ENCODE results near the gene SERGEF. TPM values are rescaled to one million over a fixed set of nuclear protein-coding genes. Genes with fewer than 3 reads are reported as not detected.

The SERGEF gene
- total and polyA plus RNA-seq, 2 of the 13 experiments (the other 11 are each of a cell fraction or from before 2014, with no cell fraction given), result 54.5 to 114 TPM

DNA sequence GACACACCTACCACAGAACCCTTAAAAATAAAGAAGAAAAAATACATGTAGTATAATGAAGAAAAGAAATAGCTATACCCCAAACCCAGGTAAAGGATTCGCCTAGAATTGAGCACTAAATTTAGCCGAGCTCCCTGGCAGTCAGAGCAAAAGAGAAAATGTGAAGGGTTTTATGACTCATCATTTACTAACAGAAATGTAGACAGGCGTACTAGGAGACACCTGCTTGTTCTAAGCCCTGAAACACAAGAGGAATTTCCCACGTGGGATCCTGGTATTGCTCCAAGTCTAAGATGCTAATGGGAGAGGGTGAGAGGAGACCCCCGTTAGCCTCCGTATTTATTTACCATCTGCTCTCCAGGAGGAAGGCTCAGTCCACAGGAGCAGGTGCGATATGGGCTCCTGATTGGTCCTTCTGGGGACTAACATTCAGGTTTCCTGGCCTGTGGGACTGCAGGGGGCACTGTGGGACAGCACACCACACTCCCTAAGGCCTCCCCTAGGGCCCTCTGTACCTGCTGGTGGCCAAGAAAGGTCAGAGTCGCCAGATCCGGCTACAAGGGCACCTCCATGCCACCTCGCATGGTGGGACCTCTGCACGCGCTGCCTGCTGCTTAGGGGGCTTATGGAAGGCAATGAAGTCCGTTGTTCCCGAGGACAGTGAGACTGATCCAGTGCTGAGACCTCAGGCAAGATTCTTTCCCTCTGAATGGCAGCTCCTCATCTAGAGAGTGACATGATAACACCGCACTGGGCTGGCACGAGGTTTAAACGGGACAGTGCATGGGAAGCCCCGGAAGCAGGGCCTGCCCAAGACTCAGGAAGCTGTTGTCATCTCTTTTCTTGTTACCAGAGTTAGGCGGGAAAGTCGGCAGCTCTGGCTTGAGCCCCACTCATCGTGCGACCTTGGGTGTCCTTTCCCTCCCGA, 252.5 kb downstream of the SERGEF start (continued):
- no peak for TF ChIP-seq ZNF251 (CRISPR knock-in tag; IDR thresholded peaks at IDR 0.05)
- TF ChIP-seq ETS1 (CRISPR knock-in tag; IDR thresholded peaks at IDR 0.05), result no peak
- TF ChIP-seq, protein P1, sequence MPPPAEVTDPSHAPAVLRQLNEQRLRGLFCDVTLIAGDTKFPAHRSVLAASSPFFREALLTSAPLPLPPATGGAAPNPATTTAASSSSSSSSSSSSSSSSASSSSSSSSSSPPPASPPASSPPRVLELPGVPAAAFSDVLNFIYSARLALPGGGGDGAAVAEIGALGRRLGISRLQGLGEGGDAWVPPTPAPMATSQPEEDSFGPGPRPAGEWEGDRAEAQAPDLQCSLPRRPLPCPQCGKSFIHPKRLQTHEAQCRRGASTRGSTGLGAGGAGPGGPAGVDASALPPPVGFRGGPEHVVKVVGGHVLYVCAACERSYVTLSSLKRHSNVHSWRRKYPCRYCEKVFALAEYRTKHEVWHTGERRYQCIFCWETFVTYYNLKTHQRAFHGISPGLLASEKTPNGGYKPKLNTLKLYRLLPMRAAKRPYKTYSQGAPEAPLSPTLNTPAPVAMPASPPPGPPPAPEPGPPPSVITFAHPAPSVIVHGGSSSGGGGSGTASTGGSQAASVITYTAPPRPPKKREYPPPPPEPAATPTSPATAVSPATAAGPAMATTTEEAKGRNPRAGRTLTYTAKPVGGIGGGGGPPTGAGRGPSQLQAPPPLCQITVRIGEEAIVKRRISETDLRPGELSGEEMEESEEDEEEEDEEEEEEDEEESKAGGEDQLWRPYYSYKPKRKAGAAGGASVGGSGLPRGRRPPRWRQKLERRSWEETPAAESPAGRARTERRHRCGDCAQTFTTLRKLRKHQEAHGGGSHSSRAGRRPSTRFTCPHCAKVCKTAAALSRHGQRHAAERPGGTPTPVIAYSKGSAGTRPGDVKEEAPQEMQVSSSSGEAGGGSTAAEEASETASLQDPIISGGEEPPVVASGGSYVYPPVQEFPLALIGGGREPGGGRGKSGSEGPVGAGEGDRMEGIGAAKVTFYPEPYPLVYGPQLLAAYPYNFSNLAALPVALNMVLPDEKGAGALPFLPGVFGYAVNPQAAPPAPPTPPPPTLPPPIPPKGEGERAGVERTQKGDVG (CRISPR knock-in tag; IDR thresholded peaks at IDR 0.05; ENCODE audit: borderline replicate concordance), result no peak
- TF ChIP-seq POGZ (CRISPR knock-in tag; IDR thresholded peaks at IDR 0.05), result no peak
- peak; percentile 53; the same call in 1 of the 2 replicates for TF ChIP-seq MIER2 (CRISPR knock-in tag; IDR thresholded peaks at IDR 0.05)
- no peak for TF ChIP-seq HMGA1 (CRISPR knock-in tag; conservative IDR thresholded peaks at IDR 0.05)
- TF ChIP-seq, protein P2, sequence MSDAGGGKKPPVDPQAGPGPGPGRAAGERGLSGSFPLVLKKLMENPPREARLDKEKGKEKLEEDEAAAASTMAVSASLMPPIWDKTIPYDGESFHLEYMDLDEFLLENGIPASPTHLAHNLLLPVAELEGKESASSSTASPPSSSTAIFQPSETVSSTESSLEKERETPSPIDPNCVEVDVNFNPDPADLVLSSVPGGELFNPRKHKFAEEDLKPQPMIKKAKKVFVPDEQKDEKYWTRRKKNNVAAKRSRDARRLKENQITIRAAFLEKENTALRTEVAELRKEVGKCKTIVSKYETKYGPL (CRISPR knock-in tag; IDR thresholded peaks at IDR 0.05), result no peak
- TF ChIP-seq ZNF713 (CRISPR knock-in tag; IDR thresholded peaks at IDR 0.05), result no peak
- TF ChIP-seq HNRNPUL1 (IDR thresholded peaks at IDR 0.05; ENCODE audit: low read depth, low read length), result no peak
- TF ChIP-seq RARA (CRISPR knock-in tag; IDR thresholded peaks at IDR 0.05), result 0 out of 2 replicates have a peak, but pooled peaks have one; percentile 9
- TF ChIP-seq, protein P3, sequence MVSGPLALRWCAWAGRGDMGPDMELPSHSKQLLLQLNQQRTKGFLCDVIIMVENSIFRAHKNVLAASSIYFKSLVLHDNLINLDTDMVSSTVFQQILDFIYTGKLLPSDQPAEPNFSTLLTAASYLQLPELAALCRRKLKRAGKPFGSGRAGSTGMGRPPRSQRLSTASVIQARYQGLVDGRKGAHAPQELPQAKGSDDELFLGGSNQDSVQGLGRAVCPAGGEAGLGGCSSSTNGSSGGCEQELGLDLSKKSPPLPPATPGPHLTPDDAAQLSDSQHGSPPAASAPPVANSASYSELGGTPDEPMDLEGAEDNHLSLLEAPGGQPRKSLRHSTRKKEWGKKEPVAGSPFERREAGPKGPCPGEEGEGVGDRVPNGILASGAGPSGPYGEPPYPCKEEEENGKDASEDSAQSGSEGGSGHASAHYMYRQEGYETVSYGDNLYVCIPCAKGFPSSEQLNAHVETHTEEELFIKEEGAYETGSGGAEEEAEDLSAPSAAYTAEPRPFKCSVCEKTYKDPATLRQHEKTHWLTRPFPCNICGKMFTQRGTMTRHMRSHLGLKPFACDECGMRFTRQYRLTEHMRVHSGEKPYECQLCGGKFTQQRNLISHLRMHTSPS (CRISPR knock-in tag; IDR thresholded peaks at IDR 0.05; ENCODE audit: low read depth), result 0 out of 2 replicates have a peak, but pooled peaks have one; percentile 41
- TF ChIP-seq ZFAT (CRISPR knock-in tag; conservative IDR thresholded peaks at IDR 0.05), result no peak
- TF ChIP-seq, protein P4, sequence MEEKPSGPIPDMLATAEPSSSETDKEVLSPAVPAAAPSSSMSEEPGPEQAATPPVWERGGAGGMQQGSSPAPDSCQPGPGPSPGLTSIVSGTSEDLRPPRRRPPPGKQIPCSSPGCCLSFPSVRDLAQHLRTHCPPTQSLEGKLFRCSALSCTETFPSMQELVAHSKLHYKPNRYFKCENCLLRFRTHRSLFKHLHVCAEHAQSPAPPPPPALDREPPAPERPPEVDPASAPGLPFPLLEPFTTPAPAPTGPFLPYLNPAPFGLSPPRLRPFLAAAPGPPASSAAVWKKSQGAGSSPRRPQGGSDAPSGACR (CRISPR knock-in tag; IDR thresholded peaks at IDR 0.05), result no peak
- peak; percentile 98 for TF ChIP-seq CTCF (CRISPR knock-in tag; IDR thresholded peaks at IDR 0.05)
- TF ChIP-seq NCOR1 (IDR thresholded peaks at IDR 0.05; ENCODE audit: borderline replicate concordance, low read length), result no peak
- TF ChIP-seq, protein P5, sequence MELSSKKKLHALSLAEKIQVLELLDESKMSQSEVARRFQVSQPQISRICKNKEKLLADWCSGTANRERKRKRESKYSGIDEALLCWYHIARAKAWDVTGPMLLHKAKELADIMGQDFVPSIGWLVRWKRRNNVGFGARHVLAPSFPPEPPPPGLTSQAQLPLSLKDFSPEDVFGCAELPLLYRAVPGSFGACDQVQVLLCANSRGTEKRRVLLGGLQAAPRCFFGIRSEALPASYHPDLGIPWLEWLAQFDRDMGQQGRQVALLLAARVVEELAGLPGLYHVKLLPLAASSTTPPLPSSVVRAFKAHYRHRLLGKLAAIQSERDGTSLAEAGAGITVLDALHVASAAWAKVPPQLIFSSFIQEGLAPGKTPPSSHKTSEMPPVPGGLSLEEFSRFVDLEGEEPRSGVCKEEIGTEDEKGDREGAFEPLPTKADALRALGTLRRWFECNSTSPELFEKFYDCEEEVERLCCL (CRISPR knock-in tag; IDR thresholded peaks at IDR 0.05; ENCODE audit: borderline replicate concordance), result no peak
- no peak for TF ChIP-seq JUNB (CRISPR knock-in tag; IDR thresholded peaks at IDR 0.05; ENCODE audit: borderline replicate concordance)
